Activated CD8-positive, alpha-beta memory T cell treated with anti-CD3 and anti-CD28 coated beads for 36 hours (primary cell): ENCODE measurements around the gene ZNF429. TPM values are rescaled to one million over a fixed set of nuclear protein-coding genes. Genes with fewer than 3 reads are reported as not detected.
"Not testable (repeated sequence)": the region's sequence is repeated elsewhere in the genome, so short reads cannot be mapped to it uniquely, and the experiment has no call there.

Experiments
- CTCF ChIA-PET: fragments of 350-600 bp; sonication (Branson Sonifier 250); formaldehyde crosslinking; loops from one replicate; lab custom pipeline; 2021; ENCODE audit warnings: antibody characterized with exemption; lab: Charles Lee
- POLR2A ChIA-PET: fragments of 350-600 bp; sonication (Branson Sonifier 250); formaldehyde crosslinking; loops from one replicate; lab custom pipeline; 2021; ENCODE audit warnings: antibody characterized with exemption; lab: Charles Lee
- total RNA-seq, 2 experiments: library from RNA; stranded (reverse); gene quantifications; one replicate each; pipeline ENCODE4 v1.2.3, GENCODE V29; 2021

The ZNF429 gene
- total RNA-seq, 2 experiments from 2014 or later, result 6.4 to 7.1 TPM

GRCh38 chr19:21585281-21585890 is 80.0 kb downstream of the ZNF429 start:
- POLR2A ChIA-PET, result no interaction called here
- CTCF ChIA-PET, result no interaction called here

GRCh38 chr19:21586311-21587116 is 81.1 kb downstream of the ZNF429 start:
- ChIA-PET POLR2A (interaction anchor here (0.9 kb wide), 1 partner anchor 17 kb away, joined by 3 read pairs; no protein-coding TSS in a partner anchor), CTCF (no interaction called here)

GRCh38 chr19:21587117-21587461 is 81.7 kb downstream of the ZNF429 start:
- POLR2A ChIA-PET, result no interaction called here

GRCh38 chr19:21587549-21587948 is 82.1 kb downstream of the ZNF429 start:
- CTCF ChIA-PET, result no interaction called here
- POLR2A ChIA-PET, result no interaction called here

More at GRCh38 chr19:21587117-21587461, 81.7 kb downstream of the ZNF429 start:
- CTCF ChIA-PET, result no interaction called here

GRCh38 chr19:21588065-21588601 is 82.7 kb downstream of the ZNF429 start:
- ChIA-PET CTCF (no interaction called here), POLR2A (no interaction called here)

GRCh38 chr19:21590867-21591266 is 85.5 kb downstream of the ZNF429 start:
- CTCF ChIA-PET, result no interaction called here
- POLR2A ChIA-PET, result interaction anchor here (0.6 kb wide), 1 partner anchor 305 kb away, joined by 3 read pairs; no protein-coding TSS in a partner anchor

- CTCF ChIA-PET, result no interaction called here
Measured at GRCh38 chr19:21593008-21593481, 87.6 kb downstream of the ZNF429 start.

GRCh38 chr19:21593502-21593901 is 88.1 kb downstream of the ZNF429 start:
- POLR2A ChIA-PET, result no interaction called here

More at GRCh38 chr19:21593008-21593481, 87.6 kb downstream of the ZNF429 start:
- POLR2A ChIA-PET, result no interaction called here

GRCh38 chr19:21593934-21594820 is 88.8 kb downstream of the ZNF429 start:
- ChIA-PET CTCF (no interaction called here), POLR2A (no interaction called here)

More at GRCh38 chr19:21593502-21593901, 88.1 kb downstream of the ZNF429 start:
- CTCF ChIA-PET, result no interaction called here

- POLR2A ChIA-PET, result no interaction called here
- CTCF ChIA-PET, result no interaction called here
Measured at GRCh38 chr19:21595185-21595584, 89.8 kb downstream of the ZNF429 start.

- CTCF ChIA-PET, result no interaction called here
- POLR2A ChIA-PET, result no interaction called here
Measured at GRCh38 chr19:21602082-21602658, 96.8 kb downstream of the ZNF429 start.

- CTCF ChIA-PET, POLR2A ChIA-PET: not testable (repeated sequence)
Measured at GRCh38 chr19:21602659-21603430, 97.4 kb downstream of the ZNF429 start.

- ChIA-PET POLR2A (no interaction called here), CTCF (no interaction called here)
Measured at GRCh38 chr19:21603431-21604231, 98.2 kb downstream of the ZNF429 start.

- ChIA-PET POLR2A (no interaction called here), CTCF (no interaction called here)
Measured at GRCh38 chr19:21604351-21604926, 99.0 kb downstream of the ZNF429 start.
